ENCODE results near the gene PEA15. TPM values are rescaled to one million over a fixed set of nuclear protein-coding genes. Genes with fewer than 3 reads are reported as not detected.
A peak's percentile ranks its signal among the peaks of the same experiment; 100 is the strongest.

The PEA15 gene
- total and polyA plus RNA-seq, 9 of the 15 experiments (the other 6 are each of a cell fraction or from before 2014, with no cell fraction given), result 8.2 to 175 (median 35.4) TPM

DNA sequence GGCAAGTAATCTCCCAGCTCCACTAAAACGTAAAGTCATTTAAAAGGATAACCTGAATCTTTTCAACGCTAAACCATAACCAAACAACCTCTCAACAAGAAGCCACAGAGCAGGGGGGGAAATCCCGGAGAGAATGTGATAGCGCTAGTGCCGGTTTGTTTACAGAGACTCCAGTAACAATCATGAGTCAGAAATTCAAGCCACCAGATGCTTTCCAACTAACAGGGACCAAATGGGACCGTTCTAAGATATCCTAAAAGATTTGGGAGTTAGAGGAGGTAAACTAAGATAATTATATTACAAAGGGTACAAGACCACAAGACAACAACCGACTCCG is 56.3 kb downstream of the PEA15 start (continued):
- TF ChIP-seq, protein P1, sequence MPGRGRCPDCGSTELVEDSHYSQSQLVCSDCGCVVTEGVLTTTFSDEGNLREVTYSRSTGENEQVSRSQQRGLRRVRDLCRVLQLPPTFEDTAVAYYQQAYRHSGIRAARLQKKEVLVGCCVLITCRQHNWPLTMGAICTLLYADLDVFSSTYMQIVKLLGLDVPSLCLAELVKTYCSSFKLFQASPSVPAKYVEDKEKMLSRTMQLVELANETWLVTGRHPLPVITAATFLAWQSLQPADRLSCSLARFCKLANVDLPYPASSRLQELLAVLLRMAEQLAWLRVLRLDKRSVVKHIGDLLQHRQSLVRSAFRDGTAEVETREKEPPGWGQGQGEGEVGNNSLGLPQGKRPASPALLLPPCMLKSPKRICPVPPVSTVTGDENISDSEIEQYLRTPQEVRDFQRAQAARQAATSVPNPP (IDR thresholded peaks at IDR 0.05; ENCODE audit: borderline replicate concordance, insufficient read depth, insufficient read length), result no peak
- peak; percentile 80; the same call in 1 of the 2 replicates for TF ChIP-seq ZNF589 (CRISPR knock-in tag; IDR thresholded peaks at IDR 0.05; ENCODE audit: low read depth)
- peak; percentile 33; the same call in 1 of the 2 replicates for TF ChIP-seq GATAD2A (IDR thresholded peaks at IDR 0.05)
- no peak for TF ChIP-seq ZNF124 (CRISPR knock-in tag; IDR thresholded peaks at IDR 0.05)
- TF ChIP-seq SIN3A (IDR thresholded peaks at IDR 0.05; ENCODE audit: borderline replicate concordance in 2 of 2, control insufficient read depth in 1 of 2, low read depth in 2 of 2, low read length in 2 of 2), result peak in 1 of 2 experiments; percentile 9; a peak in 1 of 4 replicates
- TF ChIP-seq ATF3 (IDR thresholded peaks at IDR 0.05), result peak; percentile 71; the same call in 1 of the 2 replicates
- TF ChIP-seq ATF3 (CRISPR knock-in tag; conservative IDR thresholded peaks at IDR 0.05), result 0 out of 2 replicates have a peak, but pooled peaks have one; percentile 24
- TF ChIP-seq PRDM10 (IDR thresholded peaks at IDR 0.05; ENCODE audit: partially characterized antibody), result peak; percentile 9
- TF ChIP-seq RBM25 (IDR thresholded peaks at IDR 0.05; ENCODE audit: low read depth, low read length, severe bottlenecking), result no peak
- TF ChIP-seq FOXA3 (CRISPR knock-in tag; conservative IDR thresholded peaks at IDR 0.05 in 1 of 2, IDR thresholded peaks at IDR 0.05 in 1 of 2), result peak in 1 of 2 experiments; percentile 61; a peak in 2 of 4 replicates
- no peak for TF ChIP-seq CBX8 (IDR thresholded peaks at IDR 0.05; ENCODE audit: borderline replicate concordance, extremely low read depth, low read depth, low read length, poor library complexity, severe bottlenecking)
- TF ChIP-seq ELF1 (tag; IDR thresholded peaks at IDR 0.05), result 0 out of 2 replicates have a peak, but pooled peaks have one; percentile 18
- no peak for TF ChIP-seq ZNF133 (CRISPR knock-in tag; IDR thresholded peaks at IDR 0.05)
- TF ChIP-seq TBP (optimal IDR thresholded peaks at IDR 0.05; ENCODE audit: low read depth, low read length), result peak; percentile 49
- no peak for TF ChIP-seq ZFP1 (CRISPR knock-in tag; IDR thresholded peaks at IDR 0.05)
- TF ChIP-seq, protein P2, sequence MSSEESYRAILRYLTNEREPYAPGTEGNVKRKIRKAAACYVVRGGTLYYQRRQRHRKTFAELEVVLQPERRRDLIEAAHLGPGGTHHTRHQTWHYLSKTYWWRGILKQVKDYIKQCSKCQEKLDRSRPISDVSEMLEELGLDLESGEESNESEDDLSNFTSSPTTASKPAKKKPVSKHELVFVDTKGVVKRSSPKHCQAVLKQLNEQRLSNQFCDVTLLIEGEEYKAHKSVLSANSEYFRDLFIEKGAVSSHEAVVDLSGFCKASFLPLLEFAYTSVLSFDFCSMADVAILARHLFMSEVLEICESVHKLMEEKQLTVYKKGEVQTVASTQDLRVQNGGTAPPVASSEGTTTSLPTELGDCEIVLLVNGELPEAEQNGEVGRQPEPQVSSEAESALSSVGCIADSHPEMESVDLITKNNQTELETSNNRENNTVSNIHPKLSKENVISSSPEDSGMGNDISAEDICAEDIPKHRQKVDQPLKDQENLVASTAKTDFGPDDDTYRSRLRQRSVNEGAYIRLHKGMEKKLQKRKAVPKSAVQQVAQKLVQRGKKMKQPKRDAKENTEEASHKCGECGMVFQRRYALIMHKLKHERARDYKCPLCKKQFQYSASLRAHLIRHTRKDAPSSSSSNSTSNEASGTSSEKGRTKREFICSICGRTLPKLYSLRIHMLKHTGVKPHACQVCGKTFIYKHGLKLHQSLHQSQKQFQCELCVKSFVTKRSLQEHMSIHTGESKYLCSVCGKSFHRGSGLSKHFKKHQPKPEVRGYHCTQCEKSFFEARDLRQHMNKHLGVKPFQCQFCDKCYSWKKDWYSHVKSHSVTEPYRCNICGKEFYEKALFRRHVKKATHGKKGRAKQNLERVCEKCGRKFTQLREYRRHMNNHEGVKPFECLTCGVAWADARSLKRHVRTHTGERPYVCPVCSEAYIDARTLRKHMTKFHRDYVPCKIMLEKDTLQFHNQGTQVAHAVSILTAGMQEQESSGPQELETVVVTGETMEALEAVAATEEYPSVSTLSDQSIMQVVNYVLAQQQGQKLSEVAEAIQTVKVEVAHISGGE (CRISPR knock-in tag; IDR thresholded peaks at IDR 0.05), result 0 out of 6 replicates have a peak, but pooled peaks of 1 of the 3 experiments have one; percentile 49
